Right lobe of liver (tissue), 6 donors: ENCODE results near the gene GRM2. TPM values are rescaled to one million over a fixed set of nuclear protein-coding genes. Genes with fewer than 3 reads are reported as not detected.

Source experiments
- ATAC-seq, 4 donors: fragments of 200-7000 bp; cut with Tn5 transposase; one replicate each; pipeline ENCODE4 v1.9.1; 2020; ENCODE audit warnings: mild to moderate bottlenecking in 4 of 4, moderate library complexity in 4 of 4
- DNase-seq, 3 donors: peaks; one replicate each; pipeline ENCODE4 v3.0.0-alpha.2; 2020
- H3K27ac ChIP-seq, 3 donors: fragments of 200-600 bp; one replicate each; pipeline ENCODE4 v1.8.0; 2022
- H3K27me3 ChIP-seq, 2 donors: fragments of 200-600 bp; one replicate each; pipeline ENCODE4 v1.8.0; 2022
- H3K36me3 ChIP-seq, 4 donors: fragments of 200-600 bp; sonication (generic) in 1 of 4; one replicate each; pipeline versions ENCODE4 v1.5.1 to v1.8.0; 2017 to 2022; ENCODE audit warnings: control low read depth in 1 of 4
- H3K4me1 ChIP-seq, 4 donors: fragments of 200-600 bp; sonication (generic) in 1 of 4; one replicate each; pipeline versions ENCODE4 v1.5.1 to v1.8.0; 2017 to 2022; ENCODE audit warnings: control low read depth in 1 of 4
- H3K4me3 ChIP-seq, 3 donors: fragments of 200-600 bp; one replicate each; pipeline ENCODE4 v1.8.0; 2022
- H3K9me3 ChIP-seq, 4 donors: fragments of 200-600 bp; sonication (generic) in 1 of 4; one replicate each; pipeline versions ENCODE4 v1.5.1 to v1.8.0; 2017 to 2022; ENCODE audit warnings: control low read depth in 1 of 4
- CTCF ChIP-seq, 4 donors: fragments of 200-600 bp in 3 of 4; fragments of 450-650 bp in 1 of 4; IDR thresholded peaks; one replicate each; pipeline versions ENCODE4 v1.5.1 to v1.8.0; 2016 to 2022; ENCODE audit warnings: antibody characterized with exemption in 4 of 4, mild to moderate bottlenecking in 2 of 4
- POLR2A ChIP-seq: fragments of 450-650 bp; IDR thresholded peaks from one replicate; pipeline ENCODE4 v1.6.1; 2017; ENCODE audit warnings: antibody characterized with exemption, mild to moderate bottlenecking
- WGBS: methylation state at CpG from one replicate; pipeline ENCODE4 v1.1.6; 2018; ENCODE audit warnings: low coverage, low lambda C conversion rate; ENCODE audit not compliant: insufficient coverage; ENCODE audit errors: missing lambda C conversion rate; 5-methylcytosine and 5-hydroxymethylcytosine counted together
- intact Hi-C, 2 donors: fragments of 100-400 bp; cut with DNase I; formaldehyde crosslinking; loops; one replicate each; pipeline versions ENCODE4 v1.11.2 to v1.14.1; 2022
- total RNA-seq, 6 experiments: library from RNA; depleted of rRNA in 2 of 6; stranded (reverse); fragments of >200 nt in 2 of 6; fragmentation: NEBNext Ultra II Directional in 3 of 6; extraction: Animal tissue kit (Norgen Biotek cat#: 25700) in 3 of 6; gene quantifications; one replicate each; pipeline versions ENCODE4 v1.1.0 to v1.2.4, GENCODE V29; 2016 to 2023
- donor health status: DM: no; HTN: yes; CAD: no.
- donor health status: DM: no; HTN: no; CAD: no.
- donor health status: DM: no; HTN: no; CAD: no.
- donor health status: DM: no; HTN: yes; CAD: no.
- donor health status: DM: no; HTN: yes; CAD: no.

The GRM2 gene
- total RNA-seq, 6 experiments from 2014 or later: 1.2 TPM; not detected in 5

GRCh38 chr3:51681453-51681852 lies 25.4 kb upstream of the GRM2 start:
- Histone ChIP-seq H3K4me3 (no peak overlapping the region), H3K27ac (no peak overlapping the region), H3K4me1 (peaks cover 0 to 14% (median 5%) of the 10 kb centered on the region in 4 donors), H3K27me3 (no peaks in the 10 kb centered on the region), H3K36me3 (peaks cover 0 to 15% (median 7%) of the 10 kb centered on the region in 4 donors), H3K9me3 (no peaks in the 10 kb centered on the region)
- TF ChIP-seq POLR2A (no peak), CTCF (IDR thresholded peaks at IDR 0.05) (no peak)
- 19% methylated on average over 3 of the region's 3 CpGs for WGBS
- intact Hi-C loops: loop anchor here in 1 of 2 donors (5.0 kb wide), 1 partner anchor 179 kb away; the partner anchor contains the start of gene DCAF1
- peak in 1 of 3 donors; percentile 53 for DNase-seq
- peak; percentile 38 to 52 (median 41) for ATAC-seq

- H3K4me3 ChIP-seq: no peak overlapping the region
- intact Hi-C loops: loop anchor here in 1 of 2 donors (5.0 kb wide), 1 partner anchor 180 kb away; the partner anchor contains the start of gene DCAF1
- H3K36me3 ChIP-seq: peaks cover 0 to 15% (median 7%) of the 10 kb centered on the region in 4 donors
- WGBS: 20% methylated on average over 4 of the region's 4 CpGs
- no peaks in the 10 kb centered on the region for H3K27me3 ChIP-seq
- DNase-seq (peak; percentile 49 to 80 (median 61)), ATAC-seq (peak; percentile 93 to 98 (median 96))
- peaks cover 0 to 14% (median 5%) of the 10 kb centered on the region in 4 donors for H3K4me1 ChIP-seq
- peak; percentile 78 to 91 (median 80) for TF ChIP-seq CTCF (IDR thresholded peaks at IDR 0.05)
- TF ChIP-seq POLR2A: no peak
- no peak overlapping the region for H3K27ac ChIP-seq
- H3K9me3 ChIP-seq: no peaks in the 10 kb centered on the region
Observed at GRCh38 chr3:51682079-51682478, 24.8 kb upstream of the GRM2 start.

GRCh38 chr3:51682526-51682925 lies 24.3 kb upstream of the GRM2 start:
- no peak for TF ChIP-seq CTCF (IDR thresholded peaks at IDR 0.05)
- no peak for TF ChIP-seq POLR2A
- H3K4me1 ChIP-seq: peaks cover 0 to 14% (median 5%) of the 10 kb centered on the region in 4 donors
- 63% methylated on average over 7 of the region's 7 CpGs for WGBS
- ATAC-seq (no peak), DNase-seq (peak in 1 of 3 donors; percentile 22)
- H3K27me3 ChIP-seq: no peaks in the 10 kb centered on the region
- H3K4me3 ChIP-seq: no peak overlapping the region
- H3K9me3 ChIP-seq: no peaks in the 10 kb centered on the region
- peaks cover 0 to 19% (median 7%) of the 10 kb centered on the region in 4 donors for H3K36me3 ChIP-seq
- H3K27ac ChIP-seq: no peak overlapping the region
- intact Hi-C loops: loop anchor here in 1 of 2 donors (5.0 kb wide), 1 partner anchor 180 kb away; the partner anchor contains the start of gene DCAF1

- intact Hi-C loops: loop anchor here in 1 of 2 donors (5.0 kb wide), 1 partner anchor 181 kb away; the partner anchor contains the start of gene DCAF1
- DNase-seq (no peak), ATAC-seq (no peak)
- TF ChIP-seq POLR2A (no peak), CTCF (IDR thresholded peaks at IDR 0.05) (no peak)
- peaks cover 0 to 14% (median 5%) of the 10 kb centered on the region in 4 donors for H3K4me1 ChIP-seq
- H3K4me3 ChIP-seq: no peak overlapping the region
- 80% methylated on average over 1 of the region's 2 CpGs for WGBS
- peaks cover 0 to 25% (median 7%) of the 10 kb centered on the region in 4 donors for H3K36me3 ChIP-seq
- no peaks in the 10 kb centered on the region for H3K9me3 ChIP-seq
- no peak overlapping the region for H3K27ac ChIP-seq
- no peaks in the 10 kb centered on the region for H3K27me3 ChIP-seq
Observed at GRCh38 chr3:51683566-51683965, 23.3 kb upstream of the GRM2 start.
